ENCODE measurements around the gene E2F4.

GRCh38 chr16:67177743-67178699, 13.9 kb upstream of the E2F4 start:
- TF ChIP-seq POLR2A (IDR thresholded peaks at IDR 0.05), result no peak
- TF ChIP-seq CTCF (IDR thresholded peaks at IDR 0.05), result no peak
- TF ChIP-seq POLR2AphosphoS5 (IDR thresholded peaks at IDR 0.05), result peak in 1 of 4 donors; percentile 63
- no peak for TF ChIP-seq EP300 (IDR thresholded peaks at IDR 0.05)
